MV-4-11 (cell line): ENCODE data around the gene MAP3K12.
"Not testable (repeated sequence)": the region's sequence is repeated elsewhere in the genome, so short reads cannot be mapped to it uniquely, and the experiment has no call there.

Experiments used
- DNase-seq: peaks from one replicate; lab custom pipeline; 2025; lab: John Stamatoyannopoulos, UW

MAP3K12 gene

DNA sequence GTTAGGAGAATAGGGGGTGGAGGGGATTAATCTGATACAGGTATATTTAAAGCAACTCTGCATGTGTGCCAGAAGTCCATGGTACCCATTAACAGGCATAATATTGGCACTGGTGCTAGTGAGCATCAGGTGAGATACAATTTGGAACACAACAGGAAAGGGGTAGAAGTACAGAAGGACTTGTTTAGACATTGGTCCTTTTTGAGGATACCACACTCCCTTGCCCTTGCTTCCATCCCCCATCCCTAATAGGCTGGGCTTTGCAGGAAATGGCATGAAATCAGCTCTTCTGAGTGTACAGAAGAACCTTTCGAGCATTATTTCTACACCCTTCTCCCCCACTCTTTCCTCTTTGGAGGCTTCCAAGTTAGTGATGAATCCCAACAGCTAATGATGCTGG is 31.0 kb downstream of the MAP3K12 start:
- DNase-seq, result no peak

DNA sequence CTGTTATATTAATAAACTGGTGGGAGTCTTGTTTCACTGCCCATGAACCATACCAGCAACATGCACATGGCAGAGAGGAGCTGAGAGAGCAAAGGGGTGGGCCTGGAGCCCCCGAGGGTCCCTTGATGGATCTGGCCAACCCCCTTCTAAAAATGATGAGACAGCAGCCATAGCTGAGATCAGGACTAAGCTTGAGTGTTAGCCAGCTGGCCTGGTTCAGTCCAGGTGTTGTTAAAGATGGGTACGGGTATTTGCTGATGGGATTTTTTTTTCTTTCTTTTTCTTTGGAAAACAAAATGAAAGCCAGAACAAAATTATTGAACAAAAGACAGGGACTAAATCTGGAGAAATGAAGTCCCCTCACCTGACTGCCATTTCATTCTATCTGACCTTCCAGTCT is 31.4 kb downstream of the MAP3K12 start:
- DNase-seq, result no peak

DNA sequence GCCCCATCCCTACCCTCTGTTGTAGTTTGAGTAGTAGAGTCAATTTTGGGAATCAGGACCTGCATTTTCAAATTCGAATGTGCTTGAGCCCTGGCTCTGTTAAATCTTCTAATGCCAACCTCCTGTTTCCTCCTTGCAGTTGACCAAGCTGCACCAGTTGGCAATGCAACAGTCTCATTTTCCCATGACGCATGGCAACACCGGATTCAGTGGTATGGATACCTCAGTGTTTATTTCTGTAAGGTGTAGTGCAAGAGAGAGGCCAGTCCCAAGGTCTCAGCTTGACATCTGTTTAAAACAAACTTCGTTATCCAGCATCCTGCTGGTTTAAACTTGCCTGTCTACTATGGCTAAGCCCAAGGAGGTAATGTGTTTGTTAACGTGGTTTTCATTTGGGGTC is 32.2 kb downstream of the MAP3K12 start:
- no peak for DNase-seq

DNA sequence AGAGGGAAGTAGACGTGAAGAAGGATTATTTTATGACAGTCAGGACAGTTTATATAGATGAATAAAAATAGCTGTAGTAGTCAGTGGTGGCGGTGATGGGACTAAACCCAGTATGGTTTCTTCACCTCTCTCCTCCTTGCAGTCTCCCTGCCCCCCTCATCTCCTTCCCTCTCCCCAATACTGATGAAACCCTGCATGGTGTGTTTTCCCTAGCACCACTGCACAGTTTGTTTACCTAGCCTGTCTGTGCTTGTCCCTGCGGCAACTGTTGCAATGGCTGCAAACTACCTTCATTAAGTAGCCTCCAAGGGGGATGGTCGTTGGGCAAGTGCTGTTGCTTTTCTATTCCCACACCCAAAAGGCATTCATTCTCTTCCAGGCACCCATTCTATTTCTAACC is 32.6 kb downstream of the MAP3K12 start:
- no peak for DNase-seq

DNA sequence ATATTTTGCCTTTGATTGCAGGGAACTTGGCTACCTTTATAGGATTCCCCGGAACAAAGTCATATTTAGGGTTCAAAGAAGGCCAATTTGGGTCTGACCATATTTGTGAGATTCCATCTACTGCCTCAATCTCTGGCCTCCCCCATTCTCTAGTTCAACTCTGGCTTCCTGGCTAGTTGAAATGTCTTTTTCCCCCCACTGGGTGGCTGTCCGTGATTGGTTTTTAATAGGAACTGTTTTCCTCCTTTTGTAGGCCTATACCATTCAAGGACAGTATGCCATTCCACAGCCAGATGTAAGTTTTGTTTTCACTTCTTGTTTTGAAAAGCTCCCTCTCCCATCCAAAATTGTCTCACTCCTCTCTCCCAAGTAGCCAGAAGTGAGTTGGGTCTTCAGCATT is 33.6 kb downstream of the MAP3K12 start:
- DNase-seq, result peak; percentile 50

DNA sequence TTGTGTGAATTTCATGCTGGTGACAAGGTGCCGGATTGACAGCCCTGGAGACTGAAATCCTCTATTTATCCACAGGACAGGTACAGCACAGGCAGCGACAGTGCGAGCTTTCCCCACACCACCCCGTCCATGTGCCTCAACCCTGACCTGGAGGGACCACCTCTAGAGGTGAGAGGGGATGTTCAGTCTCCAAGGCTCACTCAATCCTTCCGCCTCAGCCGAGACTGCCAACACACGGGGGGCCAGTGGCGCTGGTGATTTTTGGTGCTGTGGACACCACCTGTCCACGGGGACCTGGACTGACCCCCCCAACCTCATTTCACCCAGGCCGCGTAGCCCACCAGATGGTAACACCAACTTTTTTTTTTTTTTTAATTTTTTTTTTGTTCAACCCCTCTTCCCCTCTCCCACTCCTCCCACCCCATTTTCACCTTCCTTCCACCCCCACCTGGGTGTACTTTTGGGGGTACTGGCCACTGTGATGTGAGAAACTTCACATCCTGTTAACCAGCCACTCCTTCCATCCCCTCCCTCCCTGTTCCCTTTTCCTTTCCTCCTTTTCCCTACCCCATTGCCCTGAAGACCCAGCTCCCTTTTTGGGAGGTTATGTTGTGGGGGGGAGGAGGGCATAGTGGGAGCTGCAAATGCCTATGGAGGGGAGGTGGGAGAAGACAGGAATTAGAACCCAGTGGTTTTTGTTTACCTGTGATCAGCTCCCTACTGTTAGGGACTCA is 34.4 kb downstream of the MAP3K12 start:
- no peak for DNase-seq

DNA sequence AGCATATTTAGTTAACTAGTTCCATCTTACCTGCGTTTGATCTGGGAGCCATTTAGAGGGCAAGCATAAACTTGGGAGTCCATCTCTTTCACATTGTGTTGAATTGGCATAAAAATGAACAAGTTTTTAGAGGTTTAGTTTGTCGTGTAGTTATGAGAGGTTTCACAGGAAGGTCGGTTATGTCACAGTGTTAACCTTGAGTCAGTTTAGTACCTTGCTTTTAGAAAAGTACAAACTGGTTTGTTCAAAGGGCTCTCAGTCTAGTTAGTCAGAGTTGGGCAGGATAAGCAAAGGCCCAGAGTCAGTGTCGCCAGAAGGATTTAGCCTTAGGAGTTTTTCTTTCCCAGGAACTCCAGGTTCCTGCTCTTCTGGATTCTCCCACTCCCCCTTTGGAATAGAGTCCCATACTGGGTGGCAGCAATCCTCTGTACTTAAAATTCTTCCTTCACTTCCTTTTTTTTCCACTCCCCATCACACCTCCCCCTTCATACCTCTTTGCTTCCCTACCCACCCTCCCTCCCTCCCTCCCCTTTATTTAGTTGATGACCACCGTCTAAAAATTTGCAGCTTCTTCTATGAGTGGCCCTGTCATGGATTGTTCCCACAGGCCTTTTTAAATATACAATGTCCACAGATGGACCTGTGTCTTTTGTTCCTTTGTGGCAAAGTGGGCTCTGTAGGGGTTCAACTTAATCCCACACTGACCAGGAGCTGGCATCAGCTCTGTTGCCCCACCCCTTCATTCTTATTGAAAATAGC is 35.3 kb downstream of the MAP3K12 start:
- DNase-seq, result no peak

DNA sequence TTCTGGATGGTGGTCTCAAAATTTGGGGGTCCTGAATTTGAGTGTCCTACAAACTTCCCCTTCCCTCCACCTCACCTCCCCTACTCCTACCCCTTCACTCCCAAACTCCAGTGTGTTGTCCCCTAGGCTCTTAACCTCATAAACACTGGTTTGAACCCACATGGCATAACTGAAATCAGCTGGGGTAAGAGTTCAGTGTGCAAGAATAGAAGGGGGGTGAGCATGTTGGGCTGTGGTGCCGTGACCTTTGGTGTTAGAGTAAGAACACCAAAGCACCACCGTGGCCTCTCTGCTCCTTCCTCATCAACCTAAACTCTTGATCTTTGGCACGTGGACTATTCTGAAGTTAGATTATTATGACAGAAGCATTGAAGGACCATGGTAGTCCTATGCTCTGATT is 36.3 kb downstream of the MAP3K12 start:
- DNase-seq, result no peak

DNA sequence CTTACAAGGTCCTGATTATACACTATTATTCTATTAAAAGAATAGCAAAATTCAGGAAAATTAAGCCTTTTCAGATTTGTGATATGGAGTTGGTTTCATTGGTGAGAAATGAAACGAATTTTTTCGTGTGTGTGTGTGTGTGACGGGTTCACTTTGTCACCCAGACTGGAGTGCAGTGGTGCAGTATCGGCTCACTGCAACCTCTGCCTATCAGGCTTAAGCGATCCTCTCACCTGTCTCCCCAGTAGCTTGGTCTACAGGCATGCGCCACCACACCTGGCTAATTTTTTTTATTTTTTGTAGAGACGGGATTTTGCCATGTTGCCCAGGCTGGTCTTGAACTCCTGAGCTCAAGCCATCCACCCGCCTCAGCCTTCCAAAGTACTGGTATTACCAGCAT is 37.7 kb downstream of the MAP3K12 start:
- no peak for DNase-seq

DNA sequence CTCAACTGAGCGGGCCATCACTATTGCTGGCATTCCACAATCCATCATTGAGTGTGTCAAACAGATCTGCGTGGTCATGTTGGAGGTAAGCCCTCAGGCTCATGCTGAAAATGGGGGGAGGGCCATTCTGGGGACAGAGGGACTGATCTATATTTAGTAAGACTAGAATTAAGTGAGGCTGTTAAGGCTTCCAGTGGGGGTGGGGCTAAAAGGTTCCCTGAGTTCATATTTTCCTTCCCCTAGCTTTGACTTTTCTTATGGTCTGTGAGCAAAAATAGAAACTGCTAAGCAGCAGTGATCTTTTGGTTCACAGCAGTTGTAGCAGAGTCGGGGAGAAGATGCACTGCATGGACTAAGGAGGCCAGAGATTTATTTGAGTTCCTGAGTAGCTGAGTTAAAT is 38.2 kb downstream of the MAP3K12 start:
- no peak for DNase-seq

DNA sequence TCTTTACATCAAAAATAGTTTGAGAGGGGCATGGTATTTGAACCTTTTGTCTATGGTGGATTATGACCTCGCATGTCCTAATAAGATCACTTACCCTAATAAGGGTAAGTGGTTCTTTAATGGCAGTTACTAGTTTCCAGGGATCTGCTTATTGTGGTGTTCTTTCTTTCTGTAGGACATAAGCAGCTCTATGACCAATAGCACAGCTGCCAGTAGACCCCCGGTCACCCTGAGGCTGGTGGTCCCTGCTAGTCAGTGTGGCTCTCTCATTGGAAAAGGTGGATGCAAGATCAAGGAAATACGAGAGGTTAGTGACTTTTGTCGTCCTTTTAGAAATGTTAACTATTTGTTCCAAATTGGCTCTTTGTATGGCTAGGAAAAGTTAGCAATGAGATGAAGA is 40.2 kb downstream of the MAP3K12 start:
- no peak for DNase-seq

DNA sequence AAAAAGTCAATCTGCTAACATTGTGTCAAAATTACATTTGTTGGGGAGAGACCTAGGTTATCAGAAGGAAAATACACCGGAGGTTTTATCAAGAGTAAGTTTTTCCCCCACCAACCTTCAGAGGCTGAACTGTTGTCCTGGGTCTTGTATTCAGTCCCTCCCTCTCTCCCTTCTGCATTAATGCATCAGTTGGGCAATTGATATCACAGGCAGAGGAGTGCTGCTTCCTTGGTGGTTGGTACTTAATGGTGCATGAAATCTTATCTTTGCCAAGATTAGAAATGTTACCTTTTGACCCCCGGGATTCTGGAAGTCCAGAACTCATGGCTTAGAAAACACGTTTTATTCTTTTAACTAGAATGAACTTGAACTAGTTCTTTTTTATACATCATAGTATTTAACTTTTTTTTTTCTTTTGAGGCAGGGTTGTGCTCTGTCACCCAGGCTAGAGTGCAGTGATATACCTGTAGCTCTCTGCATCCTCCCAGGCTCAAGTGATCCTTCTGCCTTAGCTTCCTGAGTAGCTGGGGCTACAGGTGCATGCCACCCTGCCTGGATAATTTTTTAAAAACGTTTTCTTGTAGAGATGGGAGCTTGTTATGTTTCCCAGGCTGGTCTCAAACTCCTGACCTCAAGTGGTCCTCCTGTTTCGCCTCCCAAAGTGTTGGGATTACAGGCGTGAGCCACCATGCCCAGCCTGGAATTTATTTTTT is 42.4 kb downstream of the MAP3K12 start:
- DNase-seq, result no peak

DNA sequence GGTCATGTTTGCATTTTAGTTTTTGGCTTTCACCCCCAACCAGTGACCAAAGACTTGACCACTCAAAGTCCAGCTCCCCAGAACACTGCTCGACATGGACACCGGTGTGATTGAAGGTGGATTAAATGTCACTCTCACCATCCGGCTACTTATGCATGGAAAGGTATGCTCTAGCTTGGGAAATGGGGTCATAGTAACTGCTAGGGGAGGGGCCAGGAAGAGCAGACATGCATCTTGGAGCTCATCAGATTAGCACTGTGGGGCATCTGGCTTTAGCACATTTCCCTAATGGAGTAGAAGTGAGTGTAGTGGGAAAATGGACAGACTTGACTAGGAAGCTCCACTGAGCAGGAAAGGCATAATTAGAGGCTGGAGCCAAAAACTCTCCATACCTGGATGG is 44.6 kb downstream of the MAP3K12 start:
- DNase-seq, result no peak

DNA sequence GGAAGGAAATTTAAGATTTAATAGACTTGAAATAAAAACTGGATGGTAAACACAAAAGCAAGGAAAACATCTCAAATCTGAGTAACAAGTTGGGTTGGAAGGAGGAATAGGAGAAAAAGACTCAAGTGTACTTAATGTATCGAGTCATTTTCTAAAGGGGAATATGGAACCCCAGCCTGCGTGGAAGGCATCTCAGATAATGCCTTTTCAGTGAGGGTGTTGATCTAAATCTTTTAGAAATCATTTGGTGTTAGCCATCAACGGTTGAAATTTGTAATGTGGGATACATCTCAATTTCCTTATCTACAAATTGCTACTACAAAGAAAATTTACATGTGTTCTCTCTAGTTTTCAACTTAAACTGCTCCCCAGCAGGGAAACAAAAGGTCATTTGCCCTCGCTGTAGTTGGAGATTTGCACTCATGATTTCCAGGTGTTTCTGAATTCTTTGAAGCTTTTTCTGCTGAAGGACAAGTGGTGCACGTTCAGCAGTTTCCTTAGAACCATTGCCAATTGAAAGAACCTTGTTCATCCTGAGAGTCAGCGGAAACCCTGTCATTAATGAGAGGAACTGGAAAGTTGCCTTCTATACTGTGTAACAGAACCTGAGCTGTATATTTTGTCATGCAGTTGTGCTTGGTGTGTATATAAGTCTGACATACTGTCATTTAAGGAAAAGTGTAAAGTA is 45.2 kb downstream of the MAP3K12 start:
- DNase-seq, result no peak

DNA sequence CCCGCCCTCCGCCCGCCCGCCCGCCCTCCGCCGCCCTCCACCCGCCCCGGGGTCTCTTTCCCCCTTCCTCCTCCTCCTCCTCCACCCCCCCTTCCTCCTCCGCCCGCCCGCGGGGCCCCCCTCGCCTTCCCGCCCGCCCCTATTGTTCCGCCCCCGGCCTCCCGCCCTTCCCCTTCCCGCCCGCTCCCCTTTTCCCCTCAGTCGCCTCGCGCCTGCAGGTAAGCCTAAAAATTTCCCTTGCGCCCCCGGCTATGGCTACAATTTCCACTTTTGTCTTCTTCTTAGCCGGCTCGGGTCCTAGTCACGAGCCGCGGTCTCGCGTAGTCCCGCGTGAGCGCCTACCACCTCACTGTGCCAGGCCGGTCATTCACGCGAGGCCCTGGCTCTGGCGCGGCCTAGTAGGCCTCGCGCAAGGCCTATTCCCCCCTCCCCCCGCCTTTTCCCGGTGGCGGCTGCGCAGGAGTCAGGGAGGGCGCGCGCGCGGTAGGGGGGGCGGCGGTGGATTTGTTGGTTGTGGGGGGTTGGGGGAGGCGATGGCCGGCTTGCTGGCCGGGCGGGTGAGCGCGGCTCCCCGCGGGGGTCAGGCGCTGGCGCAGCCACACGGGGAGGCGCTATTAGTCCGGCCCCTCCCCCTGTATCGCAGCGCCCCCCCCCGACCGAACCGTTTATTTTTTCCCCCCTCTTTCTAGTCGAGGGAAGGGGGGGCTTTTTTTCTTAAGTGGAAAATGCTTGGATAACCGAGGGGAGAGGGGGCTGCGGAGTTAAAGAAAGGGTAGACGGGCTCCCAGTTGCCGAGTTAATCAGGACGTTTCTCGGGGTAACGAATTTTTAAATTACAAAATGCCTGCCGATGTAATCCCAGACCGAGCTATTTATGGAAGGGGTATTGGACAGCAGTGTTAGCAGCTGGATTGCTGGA is 46.8 kb downstream of the MAP3K12 start:
- peak; percentile 50 for DNase-seq

DNA sequence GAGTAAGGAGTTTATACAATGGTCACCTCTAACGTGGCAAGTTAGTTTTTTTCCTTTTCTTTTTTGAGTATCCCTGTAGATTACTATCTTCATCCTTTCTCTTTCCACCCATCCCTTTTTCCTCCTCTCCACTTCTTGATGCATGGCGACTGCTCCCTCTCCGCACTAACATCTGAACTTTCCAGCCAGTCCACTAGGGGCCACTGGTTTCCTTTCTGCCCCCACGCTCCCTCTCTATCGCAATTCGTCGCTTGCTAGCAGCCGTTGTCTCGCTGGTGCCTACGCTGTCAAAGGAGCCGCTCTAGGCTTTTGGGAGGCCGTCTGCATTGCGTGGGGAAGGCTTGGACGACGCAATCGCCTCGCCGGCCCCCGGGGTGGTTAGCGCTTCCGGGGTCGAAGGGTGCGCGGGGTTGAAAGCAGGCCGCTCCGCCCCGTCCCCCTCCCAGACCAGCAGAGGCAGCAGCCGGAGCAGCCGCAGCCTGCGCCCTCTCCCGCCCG is 47.5 kb downstream of the MAP3K12 start, which contains the start of gene PCBP2:
TSS of gene PCBP2 (plus strand) at position 442 of the 498 bp plus-strand sequence. CDS start 2,699 bp downstream, outside the sequence.
- peak; percentile 99 for DNase-seq

DNA sequence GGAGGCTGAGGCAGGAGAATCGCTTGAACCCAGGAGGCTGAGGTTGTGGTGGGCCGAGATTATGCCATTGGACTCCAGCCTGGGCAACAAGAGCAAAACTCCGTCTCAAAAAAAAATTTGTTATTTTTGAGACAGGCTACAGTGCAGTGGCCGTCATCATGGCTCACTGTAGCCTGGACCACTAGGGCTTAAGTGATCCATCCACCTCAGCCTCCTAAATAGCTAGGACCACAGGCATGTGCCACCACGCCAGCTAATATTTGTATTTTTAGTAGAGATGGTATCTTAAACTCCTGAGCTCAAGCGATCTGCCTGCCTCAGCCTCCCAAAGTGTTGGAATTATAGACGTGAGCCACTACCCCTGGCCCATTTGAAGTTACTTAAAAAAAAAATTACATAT is 48.3 kb downstream of the MAP3K12 start:
- DNase-seq, result no peak

DNA sequence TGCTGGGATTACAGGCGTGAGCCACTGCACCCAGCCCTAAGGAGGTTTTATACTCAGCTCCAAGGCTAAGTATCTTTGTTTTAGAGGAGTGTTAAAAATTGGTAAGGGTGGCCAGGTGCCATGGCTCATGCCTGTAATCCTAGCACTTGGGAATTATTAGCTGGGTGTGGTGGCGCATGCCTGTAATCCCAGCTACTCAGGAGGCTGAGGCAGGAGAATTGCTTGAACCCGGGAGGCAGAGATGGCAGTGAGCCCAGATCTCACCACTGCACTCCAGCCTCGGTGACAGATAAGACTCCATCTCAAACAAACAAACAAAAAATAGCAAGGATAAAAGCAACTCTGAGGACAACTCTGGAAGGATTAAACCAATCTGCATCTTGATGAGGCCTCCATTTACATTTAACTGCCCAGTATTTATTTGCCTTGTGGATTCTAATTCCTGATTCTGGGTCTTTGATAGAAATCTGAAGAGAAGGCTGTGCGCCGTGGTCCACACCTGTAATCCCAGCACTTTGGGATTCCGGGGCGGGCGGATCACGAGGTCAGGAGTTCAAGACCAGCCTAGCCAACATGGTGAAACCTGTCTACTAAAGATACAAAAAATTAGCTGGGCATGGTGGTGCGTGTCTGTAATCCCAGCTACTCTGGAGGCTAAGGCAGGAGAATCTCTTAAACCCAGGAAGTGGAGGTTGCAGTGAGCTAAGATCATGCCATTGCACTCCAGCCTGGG is 54.5 kb downstream of the MAP3K12 start:
- not testable (repeated sequence) for DNase-seq

DNA sequence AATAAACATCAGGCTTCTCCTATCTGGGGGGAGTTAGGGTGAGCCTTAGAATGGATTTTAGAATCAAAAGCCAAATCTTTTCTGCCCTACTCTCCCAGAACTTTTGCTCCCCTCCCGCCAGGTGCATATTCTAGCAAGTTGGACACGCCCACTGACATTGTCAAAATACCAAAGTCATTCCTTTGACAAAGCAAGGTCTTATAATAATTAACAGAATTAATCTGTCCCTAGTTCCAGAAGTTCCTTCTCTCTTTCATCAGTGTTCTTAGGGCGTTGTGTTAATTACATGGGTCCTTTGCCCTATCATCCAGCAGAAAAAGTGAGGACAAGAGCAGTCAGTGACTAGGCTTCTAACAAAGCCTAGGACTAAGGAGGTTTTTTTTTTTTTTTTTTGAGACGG is 55.3 kb downstream of the MAP3K12 start:
- DNase-seq, result no peak
